HCT116 (cell line): ENCODE data around the gene CCNK. TPM values are rescaled to one million over a fixed set of nuclear protein-coding genes. Genes with fewer than 3 reads are reported as not detected.

Source experiments
- ATAC-seq: fragments of 200-7000 bp; cut with Tn5 transposase; 2 replicates; pipeline ENCODE4 v1.9.1; 2020; ENCODE audit warnings: mild to moderate bottlenecking, moderate library complexity
- BruUV-seq: library from RNA; stranded (reverse); fragments of 400-500 nt; replicated peaks from 2 replicates; lab custom pipeline; 2021; lab: Mats Ljungman, UMichigan
- CTCF ChIA-PET: fragments of 300-600 bp; sonication (Branson Sonifier 250); formaldehyde crosslinking; loops from one replicate; lab custom pipeline; 2021; ENCODE audit warnings: antibody characterized with exemption; lab: Charles Lee
- POLR2A ChIA-PET: fragments of 300-600, 350-600 bp; sonication (Branson Sonifier 250); formaldehyde crosslinking; loops from one replicate; lab custom pipeline; 2021; ENCODE audit warnings: antibody characterized with exemption; lab: Charles Lee
- RAD21 ChIA-PET, 2 experiments: fragments of 300-600 bp; sonication (Branson Sonifier 250); formaldehyde crosslinking; loops; one replicate each; lab custom pipeline; 2023; ENCODE audit warnings: low total read pairs in 2 of 2; ENCODE audit not compliant: uncharacterized antibody in 2 of 2, unreplicated experiment in 2 of 2, low non-redundant PET in 1 of 2; lab: Charles Lee
- DNase-seq: peaks from one replicate; pipeline ENCODE4 v3.0.0-alpha.2; 2010; ENCODE audit warnings: low read depth, low spot score
- H2AFZ ChIP-seq: fragments of 200-600 bp; shearing (Covaris generic), sonication (generic); 2 replicates; pipeline ENCODE4 v1.6.1; 2017; ENCODE audit warnings: low read depth, mixed run types, mixed read lengths, antibody characterized with exemption, low read length; ENCODE audit not compliant: poor library complexity, severe bottlenecking
- H3K27ac ChIP-seq: 2 replicates; pipeline ENCODE4 v1.5.1; 2012; ENCODE audit warnings: low read depth, low read length
- H3K27me3 ChIP-seq: fragments of 200-600 bp; sonication (generic); 2 replicates; pipeline ENCODE4 v1.6.1; 2016; ENCODE audit warnings: mixed run types, low read length, mixed read lengths; ENCODE audit not compliant: insufficient read depth
- H3K36me3 ChIP-seq, 2 experiments: fragments of 200-500 bp in 1 of 2; fragments of 200-600 bp in 1 of 2; sonication (Bioruptor generic) in 1 of 2; sonication (generic) in 1 of 2; 2 replicates each; pipeline versions ENCODE4 v1.5.1 to v1.6.1; 2014 to 2016; ENCODE audit warnings: low read length in 2 of 2, inconsistent platforms in 1 of 2, mixed read lengths in 1 of 2, mixed run types in 1 of 2; ENCODE audit not compliant: insufficient read depth in 2 of 2, control insufficient read depth in 1 of 2
- H3K4me1 ChIP-seq, 2 experiments: fragments of 200-600 bp in 1 of 2; sonication (generic) in 1 of 2; 2 replicates each; pipeline versions ENCODE4 v1.5.1 to v1.6.1; 2012 to 2017; ENCODE audit warnings: low read length in 2 of 2, inconsistent platforms in 1 of 2, mild to moderate bottlenecking in 1 of 2, mixed read lengths in 1 of 2, mixed run types in 1 of 2, moderate library complexity in 1 of 2; ENCODE audit not compliant: insufficient read depth in 2 of 2, control insufficient read depth in 1 of 2
- H3K4me2 ChIP-seq: fragments of 200-600 bp; sonication (generic); 2 replicates; pipeline ENCODE4 v1.6.1; 2017; ENCODE audit warnings: mixed run types, low read length, mixed read lengths
- H3K4me3 ChIP-seq, 2 experiments: fragments of 200-600 bp in 1 of 2; sonication (generic) in 1 of 2; replicated peaks in 1 of 2; 2 replicates each; pipeline ENCODE4 v1.5.1; 2011 to 2016; ENCODE audit warnings: low read length in 2 of 2, control low read depth in 1 of 2, low read depth in 1 of 2, mild to moderate bottlenecking in 1 of 2, mixed read lengths in 1 of 2, mixed run types in 1 of 2
- H3K79me2 ChIP-seq: fragments of 200-600 bp; sonication (generic); 2 replicates; pipeline ENCODE4 v1.6.1; 2017; ENCODE audit warnings: mild to moderate bottlenecking, mixed run types, low read length, moderate library complexity, mixed read lengths; ENCODE audit not compliant: insufficient read depth
- H3K9ac ChIP-seq: fragments of 200-600 bp; sonication (generic); 2 replicates; pipeline ENCODE4 v1.6.1; 2016; ENCODE audit warnings: low read length, mixed read lengths
- H3K9me2 ChIP-seq: fragments of 200-600 bp; sonication (generic), shearing (Covaris generic); 2 replicates; pipeline ENCODE4 v1.6.1; 2017; ENCODE audit warnings: mixed run types, mild to moderate bottlenecking, moderate library complexity; ENCODE audit not compliant: insufficient read depth
- H3K9me3 ChIP-seq, 2 experiments: fragments of 200-500 bp in 1 of 2; fragments of 200-600 bp in 1 of 2; sonication (Bioruptor generic) in 1 of 2; sonication (generic) in 1 of 2; 2 replicates each; pipeline ENCODE4 v1.6.1; 2014 to 2017; ENCODE audit warnings: low read length in 2 of 2, mixed read lengths in 2 of 2, inconsistent platforms in 1 of 2, low read depth in 1 of 2, mild to moderate bottlenecking in 1 of 2, mixed run types in 1 of 2, moderate library complexity in 1 of 2; ENCODE audit not compliant: control insufficient read depth in 1 of 2, insufficient read depth in 1 of 2
- H4K20me1 ChIP-seq: fragments of 200-600 bp; sonication (generic), shearing (Covaris generic); 2 replicates; pipeline ENCODE4 v1.6.1; 2017; ENCODE audit warnings: mixed run types, mild to moderate bottlenecking, moderate library complexity; ENCODE audit not compliant: insufficient read depth
- CBX3 ChIP-seq: IDR thresholded peaks from 2 replicates; pipeline ENCODE4 v1.6.1; 2012; ENCODE audit warnings: low read depth
- FOSL1 ChIP-seq: IDR thresholded peaks from 2 replicates; pipeline ENCODE4 v1.6.1; 2012; ENCODE audit warnings: low read depth
- REST ChIP-seq: IDR thresholded peaks from 2 replicates; pipeline ENCODE4 v1.6.1; 2012; ENCODE audit warnings: low read depth
- ZBTB33 ChIP-seq: IDR thresholded peaks from 2 replicates; pipeline ENCODE4 v1.6.1; 2011; ENCODE audit warnings: mild to moderate bottlenecking, low read length, moderate library complexity; ENCODE audit not compliant: insufficient replicate concordance; ENCODE audit errors: extremely low read depth
- intact Hi-C: fragments of 100-400 bp; cut with micrococcal nuclease; formaldehyde crosslinking; loops from 2 replicates; pipeline ENCODE4 v1.10.0; 2022
- total RNA-seq: library from RNA; stranded (reverse); gene quantifications from one replicate; pipeline ENCODE4 v1.2.1, GENCODE V29; 2021; ENCODE audit not compliant: unreplicated experiment

CCNK gene
- total RNA-seq, 1 experiment from 2014 or later = 68.2 TPM

- no peaks in the 10 kb centered on the region; the same call in 1 of the 2 replicates for H4K20me1 ChIP-seq
- no peaks in the 10 kb centered on the region for H3K36me3 ChIP-seq
- H3K27ac ChIP-seq = no peak overlapping the region
- H2AFZ ChIP-seq = no peak overlapping the region
- no peak for TF ChIP-seq ZBTB33
- TF ChIP-seq CBX3 = no peak
- TF ChIP-seq FOSL1 = no peak
- no peak for TF ChIP-seq REST
- intact Hi-C loops = no loop called here
- H3K9ac ChIP-seq = no peak overlapping the region
- ChIA-PET CTCF (no interaction called here), RAD21 (no interaction called here), POLR2A (no interaction called here)
- DNase-seq (no peak), ATAC-seq (no peak)
- no peaks in the 10 kb centered on the region for H3K9me3 ChIP-seq
- no peak overlapping the region for H3K4me2 ChIP-seq
- no peak overlapping the region for H3K4me3 ChIP-seq
- no TSS peak for BruUV-seq
- peaks cover 95% of the 10 kb centered on the region for H3K79me2 ChIP-seq
- no peaks in the 10 kb centered on the region for H3K9me2 ChIP-seq
- H3K4me1 ChIP-seq = peaks cover 7 to 10% of the 10 kb centered on the region in 2 experiments; a peak in 2 of 4 replicates
- no peaks in the 10 kb centered on the region for H3K27me3 ChIP-seq
Measured at GRCh38 chr14:99475660-99476059, 5.5 kb upstream of the CCNK start.
